Prostate gland (tissue), 2 donors: ENCODE results near the gene PPP1R13B. TPM values are rescaled to one million over a fixed set of nuclear protein-coding genes. Genes with fewer than 3 reads are reported as not detected.
"Not testable (repeated sequence)": the region's sequence is repeated elsewhere in the genome, so short reads cannot be mapped to it uniquely, and the experiment has no call there.

Experiments used
- DNase-seq: peaks from one replicate; pipeline ENCODE4 v3.0.0-alpha.2; 2019; ENCODE audit warnings: low spot score
- H3K27ac ChIP-seq, 2 donors: fragments of 200-600 bp; sonication (generic); 2 replicates each; pipeline ENCODE4 v1.5.1; 2017 to 2019
- H3K27me3 ChIP-seq: fragments of 200-600 bp; sonication (generic); replicated peaks from 2 replicates; pipeline ENCODE4 v1.5.1; 2019; ENCODE audit not compliant: insufficient read depth
- H3K36me3 ChIP-seq, 2 donors: fragments of 200-600 bp; sonication (generic); 1 replicate in 1 of 2; 2 replicates in 1 of 2; pipeline versions ENCODE4 v1.5.1 to v1.8.1; 2017 to 2019
- H3K4me1 ChIP-seq: fragments of 200-600 bp; sonication (generic); replicated peaks from 2 replicates; pipeline ENCODE4 v1.5.1; 2019
- H3K4me3 ChIP-seq, 2 donors: fragments of 200-600 bp; sonication (generic); 2 replicates each; pipeline ENCODE4 v1.5.1; 2017 to 2019
- H3K9me3 ChIP-seq: fragments of 200-600 bp; sonication (generic); 2 replicates; pipeline ENCODE4 v1.5.1; 2017
- POLR2A ChIP-seq: fragments of 450-650 bp; IDR thresholded peaks from one replicate; pipeline ENCODE4 v1.6.1; 2016; ENCODE audit warnings: antibody characterized with exemption, mild to moderate bottlenecking
- POLR2AphosphoS5 ChIP-seq: sonication (generic); formaldehyde crosslinking; IDR thresholded peaks from one replicate; pipeline ENCODE4 v1.6.1; 2017; ENCODE audit warnings: antibody characterized with exemption
- WGBS: methylation state at CpG from one replicate; pipeline ENCODE4 v1.1.5; 2018; 5-methylcytosine and 5-hydroxymethylcytosine counted together
- intact Hi-C: fragments of 100-400 bp; cut with DNase I; formaldehyde crosslinking; loops from one replicate; pipeline ENCODE4 v1.14.2; 2022
- total RNA-seq, 2 donors: library from RNA; depleted of rRNA; stranded (reverse); fragments of >200 nt; gene quantifications; one replicate each; pipeline ENCODE4 v1.1.0, GENCODE V29; 2016
- TF ChIP-seq, protein P1 (sequence below), 4 experiments: fragments of 200-600 bp in 2 of 4; fragments of 450-650 bp in 2 of 4; sonication (generic) in 2 of 4; IDR thresholded peaks; 1 replicate in 3 of 4; 2 replicates in 1 of 4; pipeline ENCODE4 v1.5.1; 2016 to 2019; ENCODE audit warnings: antibody characterized with exemption in 4 of 4, mild to moderate bottlenecking in 2 of 4, moderate library complexity in 2 of 4

The PPP1R13B gene
- total RNA-seq, 2 donors from 2014 or later: 48.2 to 64.6 TPM

GRCh38 chr14:103805708-103806107, 41.7 kb downstream of the PPP1R13B start:
- Histone ChIP-seq H3K4me1 (peaks cover 4% of the 10 kb centered on the region), H3K36me3 (no peaks in the 10 kb centered on the region), H3K4me3 (no peak overlapping the region), H3K27me3 (no peaks in the 10 kb centered on the region), H3K9me3 (no peaks in the 10 kb centered on the region), H3K27ac (peak overlapping the region in 1 of 2 donors; percentile 35)
- DNase-seq: no peak
- intact Hi-C loops: no loop called here
- TF ChIP-seq POLR2A (no peak), POLR2AphosphoS5 (no peak)
- TF ChIP-seq, protein P1, sequence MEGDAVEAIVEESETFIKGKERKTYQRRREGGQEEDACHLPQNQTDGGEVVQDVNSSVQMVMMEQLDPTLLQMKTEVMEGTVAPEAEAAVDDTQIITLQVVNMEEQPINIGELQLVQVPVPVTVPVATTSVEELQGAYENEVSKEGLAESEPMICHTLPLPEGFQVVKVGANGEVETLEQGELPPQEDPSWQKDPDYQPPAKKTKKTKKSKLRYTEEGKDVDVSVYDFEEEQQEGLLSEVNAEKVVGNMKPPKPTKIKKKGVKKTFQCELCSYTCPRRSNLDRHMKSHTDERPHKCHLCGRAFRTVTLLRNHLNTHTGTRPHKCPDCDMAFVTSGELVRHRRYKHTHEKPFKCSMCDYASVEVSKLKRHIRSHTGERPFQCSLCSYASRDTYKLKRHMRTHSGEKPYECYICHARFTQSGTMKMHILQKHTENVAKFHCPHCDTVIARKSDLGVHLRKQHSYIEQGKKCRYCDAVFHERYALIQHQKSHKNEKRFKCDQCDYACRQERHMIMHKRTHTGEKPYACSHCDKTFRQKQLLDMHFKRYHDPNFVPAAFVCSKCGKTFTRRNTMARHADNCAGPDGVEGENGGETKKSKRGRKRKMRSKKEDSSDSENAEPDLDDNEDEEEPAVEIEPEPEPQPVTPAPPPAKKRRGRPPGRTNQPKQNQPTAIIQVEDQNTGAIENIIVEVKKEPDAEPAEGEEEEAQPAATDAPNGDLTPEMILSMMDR (IDR thresholded peaks at IDR 0.05): no peak
- WGBS: 36% methylated on average over 1 of the region's 1 CpG

DNA sequence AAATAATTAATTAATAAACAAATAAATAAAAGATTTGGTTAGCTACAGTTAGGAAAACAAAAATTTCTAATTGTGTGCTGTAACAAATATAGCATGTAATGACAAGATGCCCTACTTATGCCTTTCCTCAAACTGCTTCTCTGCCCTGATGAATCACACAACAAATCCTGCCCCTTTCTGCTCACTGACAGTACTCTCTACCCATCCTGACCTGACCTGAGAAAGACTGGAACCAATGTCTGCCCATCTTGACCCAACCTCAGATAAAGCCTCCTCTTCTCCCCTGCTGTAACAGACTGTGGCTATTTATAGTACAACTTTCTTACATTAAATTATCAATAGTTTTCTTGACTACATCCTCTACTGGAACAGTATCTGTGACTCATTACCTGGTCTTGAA, 43.7 kb downstream of the PPP1R13B start:
- no peaks in the 10 kb centered on the region for H3K36me3 ChIP-seq
- no peaks in the 10 kb centered on the region for H3K9me3 ChIP-seq
- H3K27ac ChIP-seq: no peak overlapping the region
- no peaks in the 10 kb centered on the region for H3K27me3 ChIP-seq
- H3K4me3 ChIP-seq: no peak overlapping the region
- intact Hi-C loops: no loop called here
- DNase-seq: no peak
- peaks cover 4% of the 10 kb centered on the region for H3K4me1 ChIP-seq
- TF ChIP-seq POLR2AphosphoS5 (no peak), POLR2A (no peak)
- TF ChIP-seq, protein P1 (IDR thresholded peaks at IDR 0.05): no peak

- Histone ChIP-seq H3K27me3 (no peaks in the 10 kb centered on the region), H3K27ac (no peak overlapping the region), H3K36me3 (no peaks in the 10 kb centered on the region), H3K9me3 (no peaks in the 10 kb centered on the region), H3K4me3 (no peak overlapping the region), H3K4me1 (peaks cover 4% of the 10 kb centered on the region)
- TF ChIP-seq POLR2AphosphoS5: no peak
- TF ChIP-seq, protein P1 (IDR thresholded peaks at IDR 0.05): no peak
- no peak for TF ChIP-seq POLR2A
- WGBS: 63% methylated on average over 8 of the region's 8 CpGs
- DNase-seq: peak; percentile 21
- intact Hi-C loops: no loop called here
Measured at GRCh38 chr14:103802356-103802755, 45.0 kb downstream of the PPP1R13B start.

DNA sequence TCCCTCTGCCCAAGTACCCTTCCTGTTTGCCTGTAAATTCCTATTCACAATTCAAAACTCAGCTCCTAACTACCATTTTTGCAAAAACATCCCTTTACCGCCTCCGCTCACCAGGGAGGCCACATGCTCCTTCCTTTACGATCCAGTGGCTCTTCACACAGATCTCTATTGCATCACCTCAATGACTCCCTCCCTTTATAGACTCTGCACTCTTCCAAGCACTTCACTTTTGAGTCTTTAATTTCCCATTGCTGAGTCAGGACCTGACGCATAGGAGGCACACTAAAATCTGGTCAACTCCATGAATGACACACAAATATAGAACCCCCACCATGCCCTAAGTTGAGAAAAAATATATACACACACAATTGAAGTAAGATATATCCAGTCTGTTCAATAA, 45.9 kb downstream of the PPP1R13B start:
- intact Hi-C loops: no loop called here
- no peak overlapping the region for H3K27ac ChIP-seq
- H3K36me3 ChIP-seq: no peaks in the 10 kb centered on the region
- H3K4me1 ChIP-seq: peaks cover 4% of the 10 kb centered on the region
- TF ChIP-seq, protein P1 (IDR thresholded peaks at IDR 0.05): no peak
- TF ChIP-seq POLR2AphosphoS5 (no peak), POLR2A (no peak)
- DNase-seq: no peak
- H3K4me3 ChIP-seq: no peak overlapping the region
- no peaks in the 10 kb centered on the region for H3K27me3 ChIP-seq
- 78% methylated on average over 4 of the region's 4 CpGs for WGBS
- H3K9me3 ChIP-seq: no peaks in the 10 kb centered on the region

- H3K4me3 ChIP-seq, H3K4me1 ChIP-seq, H3K27ac ChIP-seq, H3K9me3 ChIP-seq, H3K27me3 ChIP-seq, DNase-seq, H3K36me3 ChIP-seq, intact Hi-C loops: not testable (repeated sequence)
Measured at GRCh38 chr14:103793192-103793591, 54.2 kb downstream of the PPP1R13B start.
